ENCODE data around the gene MLC1. TPM values are rescaled to one million over a fixed set of nuclear protein-coding genes. Genes with fewer than 3 reads are reported as not detected.

MLC1 gene
- total RNA-seq, 4 donors from 2014 or later = under 0.01 to 0.70 TPM; not detected in 2

DNA sequence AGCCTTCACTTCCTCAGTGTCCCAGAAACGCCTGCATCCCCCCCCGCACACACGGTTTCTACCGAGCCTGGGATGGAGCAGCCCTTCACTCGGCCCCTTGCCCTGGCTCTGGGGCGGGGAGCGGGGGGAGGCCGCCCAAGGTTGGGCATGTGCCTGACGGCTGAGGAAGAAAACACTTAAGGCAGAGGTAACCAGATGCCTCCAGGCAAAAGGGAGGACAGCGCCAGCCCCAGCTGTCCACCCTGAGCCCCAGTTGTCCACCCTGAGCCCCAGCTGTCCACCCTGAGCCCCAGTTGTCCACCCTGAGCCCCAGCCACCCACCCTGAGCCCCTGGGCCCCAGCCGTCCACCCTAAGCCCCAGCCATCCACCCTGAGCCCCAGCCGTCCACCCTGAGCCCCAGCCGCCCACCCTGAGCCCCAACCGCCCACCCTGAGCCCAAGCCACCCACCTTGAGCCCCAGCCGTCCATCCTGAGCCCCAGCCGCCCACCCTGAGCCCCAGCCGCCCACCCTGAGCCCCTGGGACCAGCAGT is 23.3 kb downstream of the MLC1 start:
- Histone ChIP-seq H3K36me3 (no peaks in the 10 kb centered on the region), H3K4me1 (peaks cover 7 to 18% (median 9%) of the 10 kb centered on the region in 3 donors), H3K4me3 (no peak overlapping the region), H3K27me3 (peaks cover 8 to 78% (median 11%) of the 10 kb centered on the region in 4 donors), H3K27ac (no peak overlapping the region), H3K9me3 (no peaks in the 10 kb centered on the region)
- intact Hi-C loops (cut with DNase I) = no loop called here
- TF ChIP-seq, protein P1, sequence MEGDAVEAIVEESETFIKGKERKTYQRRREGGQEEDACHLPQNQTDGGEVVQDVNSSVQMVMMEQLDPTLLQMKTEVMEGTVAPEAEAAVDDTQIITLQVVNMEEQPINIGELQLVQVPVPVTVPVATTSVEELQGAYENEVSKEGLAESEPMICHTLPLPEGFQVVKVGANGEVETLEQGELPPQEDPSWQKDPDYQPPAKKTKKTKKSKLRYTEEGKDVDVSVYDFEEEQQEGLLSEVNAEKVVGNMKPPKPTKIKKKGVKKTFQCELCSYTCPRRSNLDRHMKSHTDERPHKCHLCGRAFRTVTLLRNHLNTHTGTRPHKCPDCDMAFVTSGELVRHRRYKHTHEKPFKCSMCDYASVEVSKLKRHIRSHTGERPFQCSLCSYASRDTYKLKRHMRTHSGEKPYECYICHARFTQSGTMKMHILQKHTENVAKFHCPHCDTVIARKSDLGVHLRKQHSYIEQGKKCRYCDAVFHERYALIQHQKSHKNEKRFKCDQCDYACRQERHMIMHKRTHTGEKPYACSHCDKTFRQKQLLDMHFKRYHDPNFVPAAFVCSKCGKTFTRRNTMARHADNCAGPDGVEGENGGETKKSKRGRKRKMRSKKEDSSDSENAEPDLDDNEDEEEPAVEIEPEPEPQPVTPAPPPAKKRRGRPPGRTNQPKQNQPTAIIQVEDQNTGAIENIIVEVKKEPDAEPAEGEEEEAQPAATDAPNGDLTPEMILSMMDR (IDR thresholded peaks at IDR 0.05) = no peak
- TF ChIP-seq POLR2A (IDR thresholded peaks at IDR 0.05) = no peak
- no peak for DNase-seq
- 57 to 90% methylated on average over 3 to 4 of the region's 17 CpGs for WGBS, 2 donors

DNA sequence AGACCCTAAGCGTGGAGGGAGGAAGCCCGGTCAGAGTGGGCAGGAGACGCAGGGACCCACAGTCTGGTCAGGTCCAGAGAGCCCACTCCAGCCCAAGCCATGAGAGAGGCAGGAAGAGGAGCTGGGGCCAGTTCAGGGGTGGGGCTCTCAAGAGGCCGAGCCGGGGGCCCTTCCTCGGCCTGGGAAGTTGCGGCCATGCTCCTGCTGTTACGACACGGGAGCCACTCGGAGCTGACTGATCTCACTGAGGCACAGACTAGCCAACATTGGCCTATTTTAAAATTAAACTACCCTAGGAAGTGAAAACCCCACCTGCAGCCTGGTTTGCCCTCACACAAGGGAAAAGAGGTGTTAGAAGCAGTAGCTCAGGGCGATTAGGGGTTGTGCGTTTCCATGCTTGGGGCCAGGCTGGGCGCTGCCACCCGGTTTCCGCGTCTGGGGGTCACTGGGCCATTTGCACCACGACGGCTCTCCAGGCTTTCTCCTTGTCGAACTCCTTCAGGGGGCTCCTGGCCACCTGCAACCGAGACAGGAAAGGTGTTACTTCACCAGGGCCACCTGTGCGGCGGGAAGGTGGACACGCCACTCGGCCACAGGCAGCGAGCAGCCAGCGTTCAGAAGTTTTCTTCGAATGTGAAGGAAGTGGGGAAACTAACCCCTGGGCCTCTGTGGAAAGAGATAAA is 23.9 kb downstream of the MLC1 start:
- H3K27me3 ChIP-seq = peaks cover 8 to 84% (median 11%) of the 10 kb centered on the region in 4 donors
- no peaks in the 10 kb centered on the region for H3K36me3 ChIP-seq
- no peak for DNase-seq
- intact Hi-C loops (cut with DNase I) = no loop called here
- H3K4me1 ChIP-seq = peaks cover 7 to 18% (median 9%) of the 10 kb centered on the region in 3 donors
- no peak overlapping the region for H3K27ac ChIP-seq
- no peaks in the 10 kb centered on the region for H3K9me3 ChIP-seq
- 69 to 77% methylated on average over 5 to 27 of the region's 27 CpGs for WGBS, 2 donors
- no peak for TF ChIP-seq POLR2A (IDR thresholded peaks at IDR 0.05)
- TF ChIP-seq, protein P1 (IDR thresholded peaks at IDR 0.05) = no peak
- H3K4me3 ChIP-seq = no peak overlapping the region

DNA sequence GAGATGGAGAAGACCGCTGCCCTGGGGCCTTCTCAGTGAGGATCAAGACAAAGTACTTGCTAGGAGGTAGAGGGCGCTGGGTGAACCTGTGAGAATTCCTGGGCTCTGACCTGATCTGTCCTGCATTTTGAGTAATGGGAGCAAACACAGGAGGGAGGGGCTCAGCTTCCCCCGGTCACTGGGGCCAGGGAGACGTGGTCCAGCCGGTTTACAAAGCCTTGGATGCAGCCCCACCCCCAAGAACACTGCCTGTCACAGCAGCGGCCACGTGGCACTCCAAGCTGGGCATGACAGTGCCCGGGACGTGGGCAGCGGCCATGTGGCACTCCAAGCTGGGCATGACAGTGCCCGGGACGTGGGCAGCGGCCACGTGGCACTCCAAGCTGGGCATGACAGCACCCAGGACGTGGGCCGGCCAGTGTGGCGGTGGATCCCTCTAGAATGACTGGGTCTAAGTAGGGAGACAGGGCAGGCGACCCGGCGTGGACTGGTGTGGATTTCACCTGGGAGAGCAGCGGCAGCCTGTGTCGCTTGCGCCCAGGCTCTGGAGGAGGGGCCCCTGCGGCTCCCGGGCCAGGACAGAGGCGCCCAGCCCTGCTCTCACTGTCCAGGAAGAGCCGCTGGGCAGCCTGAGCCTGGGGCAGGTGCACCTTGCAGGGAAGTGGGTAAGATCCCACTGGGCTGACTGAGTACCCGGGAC is 24.6 kb downstream of the MLC1 start:
- DNase-seq = no peak
- H3K27ac ChIP-seq = no peak overlapping the region
- H3K27me3 ChIP-seq = peaks cover 8 to 91% (median 11%) of the 10 kb centered on the region in 4 donors
- 18 to 53% methylated on average over 3 to 6 of the region's 28 CpGs for WGBS, 2 donors
- no peak for TF ChIP-seq POLR2A (IDR thresholded peaks at IDR 0.05)
- TF ChIP-seq, protein P1 (IDR thresholded peaks at IDR 0.05) = no peak
- H3K36me3 ChIP-seq = no peaks in the 10 kb centered on the region
- H3K4me3 ChIP-seq = no peak overlapping the region
- H3K9me3 ChIP-seq = no peaks in the 10 kb centered on the region
- peaks cover 7 to 18% (median 9%) of the 10 kb centered on the region in 3 donors for H3K4me1 ChIP-seq
- intact Hi-C loops (cut with DNase I) = no loop called here

DNA sequence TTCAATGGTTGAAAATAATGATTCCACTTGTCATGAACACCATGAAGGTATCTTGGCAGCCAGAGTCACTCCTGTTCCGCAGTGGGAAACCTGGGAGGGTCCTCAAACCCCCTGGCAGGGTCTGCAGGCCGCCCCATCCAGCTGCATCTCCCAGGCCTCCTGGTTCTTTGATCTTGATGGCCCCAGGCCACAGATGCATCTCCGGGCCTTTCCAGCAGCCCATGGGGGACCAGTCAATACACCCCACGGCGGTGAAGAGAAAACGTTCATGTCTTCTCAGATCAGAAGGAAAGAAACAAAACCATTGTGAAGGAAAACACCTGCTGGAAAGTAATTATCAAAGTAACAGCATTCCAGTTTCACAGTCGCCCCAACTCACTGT is 25.4 kb downstream of the MLC1 start:
- DNase-seq = no peak
- Histone ChIP-seq H3K4me1 (peaks cover 7 to 18% (median 9%) of the 10 kb centered on the region in 3 donors), H3K9me3 (no peaks in the 10 kb centered on the region), H3K4me3 (no peak overlapping the region), H3K27ac (no peak overlapping the region), H3K27me3 (peaks cover 8 to 93% (median 11%) of the 10 kb centered on the region in 4 donors), H3K36me3 (no peaks in the 10 kb centered on the region)
- intact Hi-C loops (cut with DNase I) = no loop called here
- WGBS, 2 donors = 72 to 80% methylated on average over 5 to 6 of the region's 7 CpGs
- TF ChIP-seq, protein P1 (IDR thresholded peaks at IDR 0.05) = no peak
- no peak for TF ChIP-seq POLR2A (IDR thresholded peaks at IDR 0.05)

All from esophagus squamous epithelium (tissue), 5 donors.